ENCODE results near the gene THAP11. TPM values are rescaled to one million over a fixed set of nuclear protein-coding genes. Genes with fewer than 3 reads are reported as not detected.
A peak's percentile ranks its signal among the peaks of the same experiment; 100 is the strongest.

THAP11 gene
- total and polyA plus RNA-seq, 2 experiments from 2014 or later: 23.6 to 37.9 TPM

DNA sequence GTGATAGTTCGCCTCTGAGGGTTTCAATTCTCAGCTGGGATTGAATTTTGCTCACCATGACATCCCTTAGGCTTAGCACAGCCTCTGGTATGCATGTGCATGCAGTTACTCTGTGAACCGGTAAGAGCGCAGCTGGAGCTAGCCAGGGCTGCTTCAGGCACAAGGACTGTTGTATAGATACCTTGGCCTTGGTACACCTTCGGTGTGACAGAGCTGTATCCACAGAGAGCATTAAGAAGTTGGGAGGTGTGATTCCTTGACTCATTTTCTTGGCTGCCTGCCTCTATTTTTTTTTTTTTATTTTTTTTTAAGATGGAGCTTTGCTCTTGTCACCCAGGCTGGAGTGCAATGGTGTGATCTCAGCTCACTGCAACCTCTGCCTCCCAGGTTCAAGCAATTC, 2.4 kb downstream of the THAP11 start:
- Histone ChIP-seq H3K4me2 (ENCODE audit: unreplicated experiment) (peak overlapping the region; percentile 85), H2AFZ (no peak overlapping the region), H3K79me2 (ENCODE audit: insufficient read depth) (peaks cover 60% of the 10 kb centered on the region), H3K27ac (peak overlapping the region; percentile 91), H3K9me2 (ENCODE audit: insufficient read depth) (no peaks in the 10 kb centered on the region), H3K9me3 (ENCODE audit: low read depth) (no peaks in the 10 kb centered on the region), H3K36me3 (ENCODE audit: low read depth) (no peaks in the 10 kb centered on the region), H4K20me1 (ENCODE audit: insufficient read depth) (no peaks in the 10 kb centered on the region), H3K9ac (peak overlapping the region; percentile 75), H3K27me3 (replicated peaks; ENCODE audit: insufficient read depth) (no peaks in the 10 kb centered on the region), H3K4me3 (peak overlapping the region; percentile 76), H3K4me1 (ENCODE audit: insufficient read depth) (peaks cover 44% of the 10 kb centered on the region), H3F3A (ENCODE audit: insufficient read depth) (peaks cover 15% of the 10 kb centered on the region)
- 68 to 76% methylated on average over 4 of the region's 4 CpGs for WGBS, 2 experiments (ENCODE audit: low coverage in 1 of 2, low lambda C conversion rate in 2 of 2, missing lambda C conversion rate in 2 of 2)
- DNase-seq: peak; percentile 57
- in situ Hi-C loops (cut with MboI): no loop called here
- TF ChIP-seq EZH2phosphoT487 (IDR thresholded peaks at IDR 0.05; ENCODE audit: insufficient read depth, low read depth) (no peak), EZH2 (IDR thresholded peaks at IDR 0.05; ENCODE audit: insufficient read depth, poor library complexity, severe bottlenecking) (no peak)

GRCh38 chr16:67845291-67846062, 3.4 kb downstream of the THAP11 start:
- Histone ChIP-seq H3K4me3 (peak overlapping the region; percentile 96), H2AFZ (no peak overlapping the region; the same call in 1 of the 2 replicates), H3K9ac (peak overlapping the region; percentile 99), H3F3A (ENCODE audit: insufficient read depth) (peaks cover 15% of the 10 kb centered on the region), H3K4me2 (ENCODE audit: unreplicated experiment) (peak overlapping the region; percentile 85), H3K79me2 (ENCODE audit: insufficient read depth) (peaks cover 70% of the 10 kb centered on the region), H3K36me3 (ENCODE audit: low read depth) (no peaks in the 10 kb centered on the region), H4K20me1 (ENCODE audit: insufficient read depth) (no peaks in the 10 kb centered on the region), H3K9me3 (ENCODE audit: low read depth) (no peaks in the 10 kb centered on the region), H3K9me2 (ENCODE audit: insufficient read depth) (no peaks in the 10 kb centered on the region), H3K27me3 (replicated peaks; ENCODE audit: insufficient read depth) (no peaks in the 10 kb centered on the region), H3K27ac (peak overlapping the region; percentile 91), H3K4me1 (ENCODE audit: insufficient read depth) (peaks cover 44% of the 10 kb centered on the region)
- in situ Hi-C loops (cut with MboI): no loop called here
- 49 to 53% methylated on average over 5 of the region's 5 CpGs for WGBS, 2 experiments (ENCODE audit: low coverage in 1 of 2, low lambda C conversion rate in 2 of 2, missing lambda C conversion rate in 2 of 2)
- DNase-seq: peak; percentile 44
- TF ChIP-seq EZH2phosphoT487 (IDR thresholded peaks at IDR 0.05; ENCODE audit: insufficient read depth, low read depth) (no peak), EZH2 (IDR thresholded peaks at IDR 0.05; ENCODE audit: insufficient read depth, poor library complexity, severe bottlenecking) (no peak)

DNA sequence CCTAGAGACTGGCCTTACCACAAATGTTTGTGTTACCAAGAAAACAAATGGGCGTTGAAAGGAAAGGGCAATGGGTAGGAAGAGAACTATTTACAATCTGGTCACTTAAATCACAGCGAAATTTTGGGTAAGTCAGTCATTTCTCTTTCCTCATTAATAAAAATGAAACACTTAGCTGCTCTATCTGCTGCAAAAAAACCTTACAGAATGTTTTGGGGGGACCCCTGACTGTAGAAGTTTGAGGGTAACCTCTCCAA, 3.9 kb downstream of the THAP11 start:
- DNase-seq: peak; percentile 17
- in situ Hi-C loops (cut with MboI): no loop called here
- H3F3A ChIP-seq (ENCODE audit: insufficient read depth): peaks cover 15% of the 10 kb centered on the region
- H3K79me2 ChIP-seq (ENCODE audit: insufficient read depth): peaks cover 75% of the 10 kb centered on the region
- H2AFZ ChIP-seq: peak overlapping the region; percentile 81
- no peaks in the 10 kb centered on the region for H3K9me2 ChIP-seq (ENCODE audit: insufficient read depth)
- peak overlapping the region; percentile 96 for H3K4me3 ChIP-seq
- H3K27ac ChIP-seq: peak overlapping the region; percentile 91
- no peaks in the 10 kb centered on the region for H3K9me3 ChIP-seq (ENCODE audit: low read depth)
- no peaks in the 10 kb centered on the region for H3K36me3 ChIP-seq (ENCODE audit: low read depth)
- H3K4me1 ChIP-seq (ENCODE audit: insufficient read depth): peaks cover 44% of the 10 kb centered on the region
- 0 out of 2 replicates have a peak, but pooled peaks cover 3% of the 10 kb centered on the region for H4K20me1 ChIP-seq (ENCODE audit: insufficient read depth)
- 3 to 6% methylated on average over 2 of the region's 2 CpGs for WGBS, 2 experiments (ENCODE audit: low coverage in 1 of 2, low lambda C conversion rate in 2 of 2, missing lambda C conversion rate in 2 of 2)
- peak overlapping the region; percentile 99 for H3K9ac ChIP-seq
- peak overlapping the region; percentile 83 for H3K4me2 ChIP-seq (ENCODE audit: unreplicated experiment)
- TF ChIP-seq EZH2phosphoT487 (IDR thresholded peaks at IDR 0.05; ENCODE audit: insufficient read depth, low read depth) (no peak), EZH2 (IDR thresholded peaks at IDR 0.05; ENCODE audit: insufficient read depth, poor library complexity, severe bottlenecking) (no peak)
- no peaks in the 10 kb centered on the region for H3K27me3 ChIP-seq (replicated peaks; ENCODE audit: insufficient read depth)

DNA sequence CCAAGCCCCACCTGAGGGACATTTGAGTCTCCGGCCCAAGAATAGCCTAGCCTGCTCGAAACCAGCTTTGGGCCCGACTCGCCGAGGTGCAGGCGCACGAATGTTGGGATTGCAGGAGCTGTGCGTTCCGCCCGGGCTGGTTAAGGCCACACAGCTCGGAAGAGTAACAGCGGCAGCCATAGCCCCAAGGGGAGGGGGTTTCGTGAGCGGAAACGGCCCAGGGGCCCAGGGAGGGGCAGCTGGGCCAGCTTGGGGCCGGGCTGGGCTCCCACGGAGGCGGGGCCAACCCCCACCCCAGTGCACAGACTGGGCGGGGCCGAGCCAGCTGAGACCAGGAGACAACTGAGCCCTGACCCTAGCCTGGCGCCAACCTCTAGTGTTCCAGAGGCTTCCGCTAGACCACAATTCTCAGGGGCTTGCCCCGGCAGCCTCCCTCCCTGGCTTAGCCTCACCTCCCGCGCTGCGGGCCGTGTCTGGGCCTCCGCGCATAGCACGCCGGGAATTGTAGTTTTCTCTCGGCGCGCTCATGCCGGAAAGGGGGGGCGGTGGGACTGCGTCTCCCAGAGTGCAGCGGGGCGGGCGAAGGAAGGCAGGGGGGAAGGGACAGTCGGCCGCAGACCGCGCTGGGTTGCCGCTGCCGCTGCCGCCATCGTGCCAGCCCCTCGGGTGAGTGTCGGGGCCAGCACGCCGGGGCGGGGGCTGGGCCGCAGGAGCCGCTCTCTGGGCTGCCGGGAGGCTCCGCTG, 4.4 kb downstream of the THAP11 start, which contains the start of gene NUTF2:
Gene NUTF2, plus strand, starts transcription at position 614 of the 744 bp plus-strand sequence. CDS start 18,198 bp downstream, outside the sequence.
- H3K4me1 ChIP-seq (ENCODE audit: insufficient read depth): peaks cover 40% of the 10 kb centered on the region
- H4K20me1 ChIP-seq (ENCODE audit: insufficient read depth): 0 out of 2 replicates have a peak, but pooled peaks cover 4% of the 10 kb centered on the region
- H3K36me3 ChIP-seq (ENCODE audit: low read depth): no peaks in the 10 kb centered on the region
- no peaks in the 10 kb centered on the region for H3K9me2 ChIP-seq (ENCODE audit: insufficient read depth)
- H3K9ac ChIP-seq: peak within 1 kb of the TSS; percentile 99
- no peaks in the 10 kb centered on the region for H3K27me3 ChIP-seq (replicated peaks; ENCODE audit: insufficient read depth)
- in situ Hi-C loops (cut with MboI): no loop called here
- H3K9me3 ChIP-seq (ENCODE audit: low read depth): no peaks in the 10 kb centered on the region
- peak within 1 kb of the TSS; percentile 91 for H3K27ac ChIP-seq
- H3K79me2 ChIP-seq (ENCODE audit: insufficient read depth): peaks cover 80% of the 10 kb centered on the region
- peak; percentile 97 for DNase-seq
- TF ChIP-seq EZH2phosphoT487 (IDR thresholded peaks at IDR 0.05; ENCODE audit: insufficient read depth, low read depth): no peak
- no peak for TF ChIP-seq EZH2 (IDR thresholded peaks at IDR 0.05; ENCODE audit: insufficient read depth, poor library complexity, severe bottlenecking)
- peak within 1 kb of the TSS; percentile 96 for H3K4me3 ChIP-seq
- H3K4me2 ChIP-seq (ENCODE audit: unreplicated experiment): peak within 1 kb of the TSS; percentile 88
- H3F3A ChIP-seq (ENCODE audit: insufficient read depth): peaks cover 15% of the 10 kb centered on the region
- 1 to 3% methylated on average over 26 to 38 of the region's 57 CpGs for whole genome bisulfite sequencing, 2 experiments (ENCODE audit: low coverage in 1 of 2, low lambda C conversion rate in 2 of 2, missing lambda C conversion rate in 2 of 2)
- H2AFZ ChIP-seq: peak within 1 kb of the TSS; percentile 81

Data from GM23248 (cell line).